D341Med (cell line): Measurements from ENCODE around the gene LSP1.

Source experiments
- DNase-seq: peaks from one replicate; pipeline ENCODE4 v3.0.0; 2012; ENCODE audit warnings: low spot score

The LSP1 gene

GRCh38 chr11:1890856-1891830 lies 38.3 kb downstream of the LSP1 start:
- DNase-seq: no peak

- DNase-seq: no peak
These were observed 38.9 kb downstream of the LSP1 start, which contains the start of gene PRR33 for GRCh38 chr11:1891831-1892115. PRR33 (minus strand) TSS chr11:1891895; CDS start chr11:1890584, 1,311 bp downstream.

- DNase-seq: no peak
These were observed 39.2 kb downstream of the LSP1 start for GRCh38 chr11:1892116-1892515.

GRCh38 chr11:1892558-1892957 lies 39.7 kb downstream of the LSP1 start:
- DNase-seq: no peak

- no peak for DNase-seq
These were observed 40.9 kb downstream of the LSP1 start for GRCh38 chr11:1893581-1894359.

GRCh38 chr11:1894759-1895158 lies 41.9 kb downstream of the LSP1 start:
- no peak for DNase-seq

GRCh38 chr11:1896468-1896867 lies 43.6 kb downstream of the LSP1 start:
- no peak for DNase-seq

GRCh38 chr11:1896923-1897322 lies 44.0 kb downstream of the LSP1 start:
- no peak for DNase-seq

GRCh38 chr11:1899090-1899489 lies 46.2 kb downstream of the LSP1 start:
- DNase-seq: no peak

GRCh38 chr11:1899686-1900085 lies 46.8 kb downstream of the LSP1 start:
- DNase-seq: no peak

GRCh38 chr11:1906181-1906580 lies 53.3 kb downstream of the LSP1 start:
- no peak for DNase-seq

GRCh38 chr11:1906611-1907423 lies 53.9 kb downstream of the LSP1 start:
- DNase-seq: no peak

- no peak for DNase-seq
These were observed 55.7 kb downstream of the LSP1 start for GRCh38 chr11:1908618-1909017.

GRCh38 chr11:1909524-1909923 lies 56.6 kb downstream of the LSP1 start:
- DNase-seq: no peak

GRCh38 chr11:1912289-1912878 lies 59.5 kb downstream of the LSP1 start:
- DNase-seq: no peak

GRCh38 chr11:1913271-1914060 lies 60.6 kb downstream of the LSP1 start:
- DNase-seq: no peak

- no peak for DNase-seq
These were observed 62.9 kb downstream of the LSP1 start for GRCh38 chr11:1915795-1916131.

GRCh38 chr11:1916132-1916985 lies 63.5 kb downstream of the LSP1 start:
- DNase-seq: no peak

- DNase-seq: no peak
These were observed 64.2 kb downstream of the LSP1 start for GRCh38 chr11:1916986-1917522.
